ENCODE data around the gene SDK1.

The SDK1 gene

DNA sequence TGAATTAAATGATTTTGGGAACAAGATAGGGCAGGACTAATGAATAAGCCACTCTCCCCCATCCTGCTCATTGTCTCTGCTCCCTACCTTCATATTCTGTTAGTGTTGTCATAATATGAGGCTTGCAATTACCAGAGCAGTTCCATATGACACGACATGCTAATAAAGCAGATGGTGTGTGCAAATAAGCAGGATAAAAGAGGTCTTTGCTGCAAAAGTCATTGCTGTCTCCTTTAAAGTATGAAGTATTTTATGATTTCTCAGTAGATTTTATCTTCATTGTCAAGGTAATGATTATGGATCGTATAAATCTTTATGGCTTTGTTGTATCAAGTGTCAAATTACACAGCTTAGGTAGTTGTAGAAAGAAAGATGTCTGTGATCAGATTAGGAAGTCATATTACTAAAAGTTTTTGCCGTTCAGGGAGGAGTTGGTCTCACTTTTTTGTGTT lies 114.8 kb downstream of the SDK1 start:
- no peak for DNase-seq

DNA sequence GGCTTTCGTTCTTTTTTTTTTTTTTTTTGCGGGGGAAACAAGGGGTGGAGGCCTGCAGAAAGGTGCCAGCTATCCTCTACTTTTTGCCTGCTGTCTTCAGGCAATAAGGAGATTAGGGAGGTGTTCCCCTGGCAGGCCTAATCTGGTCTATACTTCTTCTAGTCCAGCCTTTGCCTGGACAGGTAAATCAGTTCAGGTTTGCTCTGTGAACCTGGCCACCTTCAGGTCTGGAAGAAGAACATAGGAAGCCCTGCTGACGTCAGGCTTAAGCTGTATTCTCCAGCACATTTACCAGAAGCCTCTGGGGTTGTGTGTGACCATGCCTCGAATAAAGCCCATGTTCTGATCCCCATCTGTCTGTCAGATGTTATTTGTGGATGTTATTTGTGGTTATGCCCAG lies 115.4 kb downstream of the SDK1 start:
- DNase-seq: no peak

DNA sequence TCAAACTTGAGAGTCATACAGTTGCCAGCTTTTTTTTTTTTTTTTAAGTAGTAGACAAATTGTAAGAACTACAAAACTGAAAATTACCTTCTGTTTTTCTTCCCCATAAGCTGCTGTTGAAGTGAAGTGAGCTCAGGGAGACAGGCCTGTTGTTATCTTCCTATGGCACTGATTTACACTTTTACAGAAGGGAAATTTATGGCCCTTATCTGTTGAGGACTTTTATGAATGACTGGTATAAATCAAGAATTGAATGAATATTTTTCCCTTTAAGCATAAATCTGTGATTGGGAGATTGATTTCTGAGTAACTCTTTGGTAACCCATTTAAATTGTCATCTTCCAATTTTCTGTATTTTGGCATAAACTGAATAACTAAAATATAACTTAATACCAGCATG lies 124.0 kb downstream of the SDK1 start:
- DNase-seq: no peak

DNA sequence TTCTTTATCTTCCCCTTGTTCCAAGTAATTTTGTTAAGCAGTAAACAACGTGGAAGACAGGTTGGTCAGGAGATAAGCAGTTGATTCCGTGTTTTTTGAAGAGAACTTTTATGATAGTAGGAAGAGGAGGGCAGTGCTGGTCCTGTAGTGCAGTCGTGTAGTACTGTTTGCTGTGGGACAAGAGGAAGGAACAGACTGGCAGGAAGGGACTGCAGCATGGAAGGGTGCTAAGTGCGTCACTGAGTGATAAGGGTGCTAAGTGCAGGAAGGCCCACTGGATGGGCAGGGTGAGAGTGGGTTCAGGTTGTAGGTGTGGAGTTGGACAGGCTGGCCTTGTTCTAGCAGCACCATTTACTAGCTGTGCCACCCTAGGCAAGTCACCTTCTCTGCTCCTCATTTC lies 125.0 kb downstream of the SDK1 start:
- no peak for DNase-seq

DNA sequence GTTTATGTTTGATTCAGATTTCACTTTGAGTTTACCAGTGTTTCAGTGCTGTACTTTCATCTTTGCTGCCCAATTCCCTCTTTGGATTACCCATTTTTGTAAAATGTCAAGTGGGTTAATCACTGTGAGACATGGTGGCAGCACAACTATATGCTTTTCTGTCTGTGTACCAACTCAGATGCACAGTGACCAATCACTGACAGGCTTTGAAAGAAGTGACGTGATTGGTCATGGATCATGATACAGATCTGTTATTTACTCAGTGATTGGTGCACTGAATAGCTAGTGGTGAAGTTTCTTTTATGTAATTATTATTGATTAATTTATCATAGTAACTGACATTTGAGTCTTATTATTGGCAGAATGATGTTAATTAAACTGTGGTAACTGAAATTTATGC lies 126.9 kb downstream of the SDK1 start:
- DNase-seq: no peak

DNA sequence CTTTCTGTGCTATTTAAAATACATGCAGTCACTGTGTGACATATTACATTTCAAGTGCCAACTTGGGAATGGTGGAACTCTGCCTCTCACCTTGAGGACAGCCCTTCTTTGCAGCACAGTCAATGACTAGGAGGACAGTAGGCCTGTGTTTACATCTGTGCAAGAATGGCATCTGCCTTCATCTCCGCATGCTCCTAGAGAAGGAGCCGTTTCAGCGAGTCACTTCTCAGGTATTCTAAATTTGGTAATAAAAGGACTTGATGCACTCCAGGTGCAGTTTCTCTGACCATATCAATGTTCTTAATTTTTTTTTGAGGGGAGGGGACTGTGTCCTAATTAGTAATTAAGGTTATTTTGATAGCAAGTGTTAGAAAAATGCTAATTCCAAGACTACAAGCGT lies 128.9 kb downstream of the SDK1 start:
- DNase-seq: no peak

DNA sequence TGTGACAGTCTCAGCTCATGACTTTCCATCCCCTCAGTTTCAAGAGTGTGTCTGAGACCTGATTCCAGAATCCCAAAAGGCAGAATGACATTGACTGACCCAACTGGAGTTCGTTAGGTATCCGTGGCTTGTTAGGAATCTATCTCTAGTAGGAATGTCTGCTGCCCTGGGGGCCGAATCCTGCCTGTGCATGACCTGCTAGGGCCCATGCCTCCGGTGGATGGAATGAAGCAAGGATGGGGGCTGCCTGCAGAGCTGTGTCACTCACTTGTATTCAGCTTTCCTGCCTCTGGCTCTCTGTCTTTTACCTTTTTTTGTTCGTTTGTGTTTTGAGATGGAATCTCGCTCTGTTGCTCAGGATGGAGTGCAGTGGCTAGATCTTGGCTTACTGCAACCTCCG lies 129.5 kb downstream of the SDK1 start:
- DNase-seq: no peak

DNA sequence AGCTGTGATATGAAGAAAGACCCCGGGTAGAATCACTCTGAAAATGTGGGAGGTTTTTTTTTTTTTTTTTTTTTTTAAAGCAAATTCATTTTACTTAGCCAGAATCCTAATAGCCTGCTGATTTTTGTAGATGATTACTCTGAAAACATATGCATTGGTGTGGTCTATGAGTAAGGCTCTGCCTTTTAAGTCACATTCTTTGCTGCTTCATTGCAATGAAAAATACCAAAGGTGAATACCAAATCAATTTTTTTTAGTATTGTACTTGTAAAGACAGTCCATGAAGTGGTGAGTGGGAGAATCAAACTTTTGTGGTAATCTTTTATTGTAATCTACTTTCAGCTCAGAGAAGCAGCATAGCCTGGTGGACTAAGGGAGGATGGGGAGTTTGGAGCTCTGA lies 130.3 kb downstream of the SDK1 start:
- DNase-seq: no peak

DNA sequence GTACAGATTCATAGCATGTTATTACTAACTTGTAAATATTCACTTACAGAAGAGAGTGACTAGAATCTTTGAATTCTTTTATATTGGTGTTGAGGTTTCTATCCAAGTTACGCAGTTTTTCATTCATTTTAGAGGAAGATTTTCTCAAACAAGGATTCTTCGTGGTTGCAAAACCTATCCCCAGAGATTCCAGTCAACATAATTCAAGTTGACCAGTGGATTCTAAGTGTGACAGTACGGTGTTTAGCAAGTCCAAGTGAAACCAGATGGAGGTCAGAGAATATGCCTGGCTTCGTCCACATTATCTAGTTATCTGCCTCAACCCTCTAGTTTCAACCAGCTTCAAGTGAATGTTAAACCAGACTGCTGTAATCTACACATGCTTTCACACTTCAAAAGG lies 131.9 kb downstream of the SDK1 start:
- DNase-seq: no peak

DNA sequence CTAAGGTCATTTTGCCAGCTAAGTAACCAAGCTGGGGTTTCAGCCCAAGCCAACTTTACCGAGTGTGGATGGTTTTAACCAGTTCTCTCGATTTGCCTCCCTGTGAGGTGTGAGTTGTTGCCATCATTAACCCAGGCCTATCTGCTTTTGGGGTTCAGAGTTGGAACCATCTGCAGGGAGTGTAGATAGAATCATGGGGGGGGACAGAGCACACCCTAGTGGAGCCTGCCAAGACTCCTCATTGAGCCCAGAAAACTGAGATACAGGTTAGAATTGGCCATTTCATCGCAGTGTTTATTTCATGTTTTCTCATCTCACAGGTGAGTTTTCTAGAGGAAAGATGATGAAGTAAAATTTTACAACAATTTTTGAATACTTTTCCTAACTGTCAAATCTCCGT lies 133.6 kb downstream of the SDK1 start:
- no peak for DNase-seq

DNA sequence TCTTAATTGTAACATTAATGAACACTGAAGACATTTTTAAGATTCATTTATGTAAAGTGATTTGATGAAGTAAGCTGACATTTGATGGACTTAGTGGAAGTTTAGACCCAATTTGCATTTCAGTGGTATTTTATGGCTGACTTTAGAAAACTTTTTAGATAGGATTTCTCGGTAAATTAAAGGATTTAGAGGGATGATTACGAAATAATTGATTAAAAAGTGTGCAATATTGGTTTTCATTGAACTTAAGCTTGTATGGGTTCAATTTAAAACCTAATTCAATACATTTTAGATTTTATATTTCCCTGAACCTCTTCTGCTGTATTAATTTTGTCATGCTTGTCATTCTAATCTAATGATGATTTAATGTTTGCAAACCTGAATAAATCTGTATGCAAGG lies 135.1 kb downstream of the SDK1 start:
- DNase-seq: no peak

DNA sequence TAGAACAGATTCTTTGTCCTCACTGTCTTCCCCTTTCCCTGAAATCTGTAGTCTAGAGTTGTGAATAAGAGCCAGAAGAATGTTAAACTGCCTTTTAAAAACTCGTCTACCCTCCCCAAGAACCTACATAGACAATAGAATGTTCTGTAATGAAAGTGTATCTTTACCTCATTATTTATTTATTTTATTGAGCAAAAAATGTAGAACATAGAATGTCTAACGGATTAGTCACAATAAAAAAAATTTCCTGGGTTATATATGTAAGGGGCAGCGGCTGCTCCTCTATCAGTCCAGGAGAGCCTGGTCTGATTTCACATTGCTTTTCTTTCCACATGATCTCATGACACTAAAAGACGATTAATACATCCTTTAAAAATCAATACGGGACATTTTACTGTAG lies 135.7 kb downstream of the SDK1 start:
- no peak for DNase-seq

DNA sequence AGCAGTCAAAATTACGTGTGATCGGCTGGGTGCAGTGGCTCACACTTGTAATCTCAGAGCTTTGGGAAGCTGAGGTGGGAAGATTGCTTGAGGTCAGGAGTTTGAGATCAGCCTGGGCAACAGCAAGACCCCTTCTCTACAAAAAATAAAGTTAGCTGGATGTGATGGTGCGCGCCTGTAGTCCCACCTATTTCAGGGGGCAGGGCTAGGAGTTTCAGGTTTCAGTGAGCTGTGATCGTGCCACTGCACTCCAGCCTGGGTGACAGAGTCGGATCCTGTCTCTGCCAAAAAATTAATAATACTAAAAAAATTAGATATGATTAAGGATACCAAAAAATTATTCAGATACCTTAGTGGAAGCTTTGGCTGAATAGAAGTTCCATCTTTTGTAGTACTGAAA lies 136.4 kb downstream of the SDK1 start:
- no peak for DNase-seq

DNA sequence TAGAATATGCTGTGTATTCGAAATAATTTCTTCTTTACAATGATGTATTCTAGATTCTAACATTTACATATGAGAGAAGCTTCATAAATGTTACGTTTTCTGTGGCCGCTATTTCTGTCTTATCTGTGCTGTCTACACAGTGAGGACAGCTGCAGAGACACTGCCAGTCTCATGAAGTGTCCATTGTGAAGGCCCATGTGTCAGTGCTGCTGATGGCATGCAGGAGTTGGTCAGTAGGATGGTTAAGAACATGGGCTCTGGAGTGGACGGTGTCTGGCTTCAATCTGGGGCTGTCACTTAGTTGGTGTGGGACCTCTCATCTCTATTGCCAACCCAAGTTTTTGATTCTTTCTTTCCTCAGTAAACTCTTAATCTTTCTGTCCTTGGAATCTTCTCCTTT lies 137.3 kb downstream of the SDK1 start:
- DNase-seq: no peak

DNA sequence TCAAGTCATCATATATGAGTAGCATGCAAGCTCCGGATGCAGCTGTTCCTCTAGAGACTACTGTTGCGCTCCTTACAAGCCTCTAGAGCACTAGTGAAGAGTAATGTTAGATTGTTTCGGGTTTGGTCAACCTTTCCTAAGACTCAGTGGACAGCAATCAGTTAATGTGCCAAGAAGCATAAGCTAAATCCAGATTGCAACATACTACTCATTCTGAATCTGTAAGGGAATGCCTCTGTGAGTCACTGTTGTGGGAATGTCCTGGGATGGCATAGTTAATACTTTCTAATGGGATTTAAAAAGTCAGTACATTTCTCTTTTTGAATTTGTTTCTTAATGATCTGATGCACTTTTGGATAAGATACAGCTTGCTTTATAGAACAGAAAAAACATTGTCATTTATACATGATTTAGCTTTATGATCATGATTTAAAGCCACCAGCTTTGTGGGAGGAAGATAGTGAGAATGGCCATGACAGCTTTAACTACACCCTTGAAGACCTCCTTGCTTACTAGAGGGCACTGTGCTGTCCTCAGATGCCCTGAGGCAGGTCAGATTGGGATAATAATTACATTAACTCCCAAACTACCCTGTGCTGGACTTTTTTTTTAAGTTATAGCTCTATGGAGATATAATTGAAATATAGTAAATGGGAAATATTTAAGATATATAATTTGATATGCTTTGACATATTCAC lies 138.4 kb downstream of the SDK1 start:
- no peak for DNase-seq

DNA sequence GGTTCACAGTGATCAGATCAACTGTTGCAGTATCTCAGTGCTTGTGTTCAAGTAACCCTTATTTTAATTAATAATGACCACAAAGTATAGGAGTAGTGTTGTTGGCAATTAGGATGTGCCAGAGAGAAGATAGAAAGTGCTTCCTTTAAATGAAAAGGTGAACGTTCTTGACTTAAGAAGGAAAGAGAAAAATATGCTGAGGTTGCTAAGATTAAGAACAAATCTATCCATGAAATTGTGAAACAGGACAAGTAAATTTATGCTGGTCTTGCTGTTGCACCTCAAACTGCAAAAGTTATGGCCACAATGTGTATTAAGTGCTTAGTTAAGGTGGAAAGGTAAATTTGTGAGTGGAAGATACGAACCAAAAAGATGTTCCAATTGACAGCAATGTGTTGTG lies 139.5 kb downstream of the SDK1 start:
- no peak for DNase-seq

DNA sequence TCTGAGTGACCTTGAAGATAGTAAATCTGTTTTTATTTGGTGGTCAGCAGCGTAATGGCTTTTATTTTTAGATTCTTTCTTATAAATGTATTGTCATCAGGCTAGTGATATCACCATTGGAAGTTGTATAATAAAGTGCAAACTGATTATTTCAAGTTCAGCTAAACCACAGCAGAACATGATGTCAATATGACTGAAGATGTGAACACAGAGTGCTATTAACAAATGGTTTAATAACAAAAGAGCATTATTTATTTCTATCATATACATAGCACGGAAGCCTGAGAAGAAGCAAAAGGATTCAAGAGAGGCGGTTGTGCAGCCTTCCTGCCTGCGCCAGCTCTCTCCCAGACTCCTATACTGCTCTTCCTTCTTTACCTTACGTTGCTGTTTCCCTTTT lies 142.7 kb downstream of the SDK1 start:
- no peak for DNase-seq

DNA sequence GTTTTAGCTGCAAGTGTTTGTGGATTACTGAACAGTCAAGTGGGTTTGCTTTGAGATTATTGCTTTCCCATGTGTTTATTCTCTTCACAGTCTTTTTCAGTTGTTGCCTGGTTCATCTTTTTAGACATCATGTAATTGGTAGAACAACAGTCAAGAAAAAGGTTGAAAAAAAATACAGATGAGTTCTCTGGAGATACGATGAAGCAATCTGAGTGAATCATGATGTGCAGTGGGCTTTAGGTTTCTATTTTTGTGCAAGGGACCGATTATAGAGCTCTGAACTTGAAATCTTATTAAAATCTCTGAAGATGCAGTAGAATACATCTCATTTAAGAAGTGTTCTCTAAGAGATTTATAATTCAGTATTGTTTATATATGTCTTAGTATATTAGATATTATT lies 145.7 kb downstream of the SDK1 start:
- no peak for DNase-seq

DNA sequence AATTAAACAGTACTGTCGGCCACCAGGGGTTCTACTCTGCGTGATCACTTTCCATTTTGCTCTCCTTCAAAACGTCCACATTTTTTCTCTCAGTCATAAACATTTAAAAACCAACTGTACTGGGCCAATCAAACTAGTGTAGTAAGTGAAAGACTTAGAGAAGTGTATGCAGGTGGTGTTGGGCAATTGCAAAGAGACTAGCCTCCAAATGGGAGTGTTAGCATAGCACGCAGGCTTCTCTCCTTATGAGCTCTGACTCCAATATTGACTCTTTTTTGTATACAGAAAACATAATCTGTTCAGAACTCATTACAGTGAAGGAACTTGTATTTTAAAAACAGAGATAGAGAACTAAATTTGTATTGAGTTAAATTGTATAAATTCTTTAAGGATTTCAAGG lies 150.6 kb downstream of the SDK1 start:
- DNase-seq: no peak

DNA sequence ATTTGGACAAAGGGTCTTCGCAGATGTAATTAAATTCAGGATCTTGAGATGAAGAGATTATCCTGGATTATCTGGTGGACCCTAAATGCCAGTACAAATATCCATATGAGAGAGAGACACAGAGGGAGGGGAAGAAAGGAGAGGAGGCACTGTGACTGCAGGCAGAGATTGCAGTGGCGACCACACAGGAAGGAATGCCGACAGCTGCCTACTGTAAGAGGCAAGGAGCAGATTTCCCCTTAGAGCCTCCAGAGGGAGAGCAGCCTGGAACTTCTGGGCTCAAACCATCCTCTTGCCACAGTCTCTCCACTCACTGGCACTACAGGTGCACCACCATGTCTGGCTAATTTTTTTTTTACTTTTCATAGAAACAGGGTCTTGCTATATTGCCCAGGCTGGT lies 152.3 kb downstream of the SDK1 start:
- DNase-seq: no peak

DNA sequence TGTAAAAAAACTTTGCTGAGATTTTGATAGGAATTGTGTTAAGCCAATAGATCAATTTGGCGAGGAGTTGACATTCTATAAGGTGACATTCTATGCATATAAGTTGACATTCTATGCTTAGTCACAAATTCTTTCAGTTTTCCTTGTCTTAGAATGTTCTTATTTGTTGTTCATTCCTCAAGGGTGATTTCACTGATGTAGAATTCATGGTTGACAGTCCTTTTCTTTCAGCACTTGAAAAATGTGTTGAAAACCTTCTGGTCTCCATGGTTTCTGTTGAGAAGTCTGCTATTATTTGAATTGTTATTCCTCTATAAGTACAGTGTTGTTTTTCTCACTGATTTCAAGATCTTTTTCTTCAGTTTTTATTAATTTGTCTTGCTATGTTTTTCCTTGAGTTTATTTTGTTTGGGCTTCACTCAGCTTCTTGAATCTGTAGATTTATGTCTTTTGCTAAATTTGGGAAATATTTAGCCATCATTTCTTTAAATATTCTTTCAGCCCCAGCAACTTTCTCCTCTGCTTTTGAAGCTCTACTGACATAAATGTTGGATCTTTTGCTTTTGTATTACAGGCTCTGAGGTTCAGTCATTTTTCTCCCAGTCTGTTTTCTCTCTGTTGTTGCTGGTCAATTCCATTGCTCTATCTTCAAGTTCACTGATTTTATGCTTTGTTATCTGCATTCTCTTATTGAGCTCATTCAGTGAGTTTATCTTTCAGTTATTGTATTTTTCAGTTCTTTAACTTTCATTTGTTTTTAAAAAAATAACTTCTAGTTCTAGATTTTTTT lies 154.9 kb downstream of the SDK1 start:
- no peak for DNase-seq

DNA sequence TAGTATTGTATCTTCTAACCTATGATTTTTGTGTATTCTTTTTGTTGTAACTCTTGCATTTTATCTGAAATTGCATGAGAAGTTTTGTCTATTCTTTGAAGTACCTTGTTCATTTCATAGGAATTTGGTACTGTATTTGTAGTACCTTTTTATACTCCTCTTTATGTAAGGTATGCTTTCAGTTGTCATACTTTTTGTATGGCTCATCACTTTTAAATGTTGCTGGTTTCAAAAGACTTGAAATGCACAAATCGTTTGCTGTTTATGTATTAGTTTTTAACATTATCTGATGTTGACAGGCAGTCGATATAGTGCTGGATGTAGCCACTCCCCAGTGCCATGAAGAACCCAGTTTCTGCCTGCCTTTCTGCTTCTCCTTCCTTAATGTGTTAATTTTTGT lies 158.1 kb downstream of the SDK1 start:
- DNase-seq: no peak

DNA sequence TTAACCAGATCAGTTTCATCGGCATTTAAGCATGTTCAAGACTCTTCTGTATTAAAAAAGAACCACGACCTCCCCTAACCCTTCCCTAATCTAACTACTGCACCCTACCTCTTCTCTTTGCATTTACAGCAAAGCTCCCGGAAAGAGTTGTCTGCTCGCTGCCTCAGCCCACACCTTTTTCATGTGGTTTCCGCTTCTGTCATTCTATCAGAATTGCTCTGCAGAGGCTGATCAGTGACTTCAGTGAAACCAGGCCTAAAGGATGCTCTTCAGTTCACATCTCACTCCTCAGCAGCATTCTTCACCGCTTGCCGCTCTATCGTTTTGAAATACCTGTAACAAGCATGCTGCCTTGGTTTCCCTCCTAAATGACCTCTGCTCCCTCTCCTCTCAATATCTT lies 160.9 kb downstream of the SDK1 start:
- DNase-seq: peak; percentile 59

DNA sequence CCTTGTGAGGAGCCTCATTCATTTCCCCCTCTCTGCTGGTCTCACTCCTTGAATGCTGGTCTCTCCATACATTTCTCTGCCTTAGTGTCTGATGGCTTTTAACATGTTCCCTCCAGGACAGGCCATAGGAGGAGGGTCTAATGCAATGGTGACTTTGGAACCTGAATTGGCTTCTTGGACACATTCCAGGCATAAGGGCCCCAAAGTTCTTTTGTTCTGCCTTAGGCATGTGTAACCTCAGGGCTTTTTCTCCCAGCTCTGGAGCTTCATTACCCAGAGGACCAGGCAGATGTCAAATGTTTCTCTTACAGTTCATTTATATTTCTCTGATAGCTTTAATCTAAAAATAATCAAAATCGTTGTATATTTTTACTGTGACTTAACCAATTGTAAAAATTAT lies 162.6 kb downstream of the SDK1 start:
- no peak for DNase-seq

All from activated naive CD4-positive, alpha-beta T cell treated with Interleukin-2 at 50 U/mL for 16 hours (primary cell).